ENCODE results near the gene CES1.

DNA sequence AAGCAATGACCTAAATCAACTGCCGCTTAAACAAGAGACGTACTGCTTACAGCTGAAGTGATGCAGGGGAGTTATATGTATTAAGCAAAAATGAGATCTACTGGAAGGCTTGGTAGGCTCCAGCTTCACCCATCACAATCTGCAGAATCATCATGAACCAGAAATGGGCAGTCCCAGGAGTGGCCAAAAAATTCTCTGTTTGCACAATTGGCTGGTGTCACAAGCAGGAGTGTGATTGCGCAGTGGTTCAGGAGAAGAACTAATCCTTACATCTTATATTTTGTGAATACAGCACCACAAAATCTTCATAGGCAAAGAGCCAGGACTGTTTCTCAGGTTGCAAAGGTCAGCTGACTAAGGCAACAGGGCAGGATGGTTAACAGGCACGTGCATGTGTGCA is 75.9 kb downstream of the CES1 start:
- TF ChIP-seq, protein P1, sequence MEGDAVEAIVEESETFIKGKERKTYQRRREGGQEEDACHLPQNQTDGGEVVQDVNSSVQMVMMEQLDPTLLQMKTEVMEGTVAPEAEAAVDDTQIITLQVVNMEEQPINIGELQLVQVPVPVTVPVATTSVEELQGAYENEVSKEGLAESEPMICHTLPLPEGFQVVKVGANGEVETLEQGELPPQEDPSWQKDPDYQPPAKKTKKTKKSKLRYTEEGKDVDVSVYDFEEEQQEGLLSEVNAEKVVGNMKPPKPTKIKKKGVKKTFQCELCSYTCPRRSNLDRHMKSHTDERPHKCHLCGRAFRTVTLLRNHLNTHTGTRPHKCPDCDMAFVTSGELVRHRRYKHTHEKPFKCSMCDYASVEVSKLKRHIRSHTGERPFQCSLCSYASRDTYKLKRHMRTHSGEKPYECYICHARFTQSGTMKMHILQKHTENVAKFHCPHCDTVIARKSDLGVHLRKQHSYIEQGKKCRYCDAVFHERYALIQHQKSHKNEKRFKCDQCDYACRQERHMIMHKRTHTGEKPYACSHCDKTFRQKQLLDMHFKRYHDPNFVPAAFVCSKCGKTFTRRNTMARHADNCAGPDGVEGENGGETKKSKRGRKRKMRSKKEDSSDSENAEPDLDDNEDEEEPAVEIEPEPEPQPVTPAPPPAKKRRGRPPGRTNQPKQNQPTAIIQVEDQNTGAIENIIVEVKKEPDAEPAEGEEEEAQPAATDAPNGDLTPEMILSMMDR (IDR thresholded peaks at IDR 0.05), result no peak
- no peak for TF ChIP-seq POLR2AphosphoS5 (IDR thresholded peaks at IDR 0.05)
- TF ChIP-seq POLR2A (IDR thresholded peaks at IDR 0.05), result no peak
